HG03045 (cell line): ENCODE measurements around the gene DUSP19.

ENCODE experiments used
- ATAC-seq: cut with Tn5 transposase; IDR thresholded peaks from one replicate; pipeline ENCODE4 v1.9.1; 2021; ENCODE audit warnings: mild to moderate bottlenecking, moderate library complexity; ENCODE audit not compliant: unreplicated experiment

The DUSP19 gene

GRCh38 chr2:183124222-183124956, 45.8 kb downstream of the DUSP19 start, which contains the start of gene NUP35:
Gene NUP35, plus strand, starts transcription at chr2:183124443. Its CDS starts 15 bp downstream, at chr2:183124458.
- peak; percentile 91 for ATAC-seq

GRCh38 chr2:183124957-183125255, 46.4 kb downstream of the DUSP19 start:
- no peak for ATAC-seq

GRCh38 chr2:183125659-183126341, 47.3 kb downstream of the DUSP19 start:
- ATAC-seq: no peak

GRCh38 chr2:183126635-183127034, 48.1 kb downstream of the DUSP19 start:
- ATAC-seq: no peak

GRCh38 chr2:183134016-183134415, 55.5 kb downstream of the DUSP19 start:
- ATAC-seq: no peak

GRCh38 chr2:183148955-183149354, 70.4 kb downstream of the DUSP19 start:
- no peak for ATAC-seq

- no peak for ATAC-seq
Measured at GRCh38 chr2:183149489-183149888, 70.9 kb downstream of the DUSP19 start.
